Dedifferentiated amniotic fluid mesenchymal stem cell (primary cell): ENCODE results near the gene WFDC5.

Experiments
- DNase-seq: peaks from one replicate; pipeline ENCODE4 v3.0.0-alpha.2; 2016; ENCODE audit errors: extremely low spot score

Gene WFDC5

DNA sequence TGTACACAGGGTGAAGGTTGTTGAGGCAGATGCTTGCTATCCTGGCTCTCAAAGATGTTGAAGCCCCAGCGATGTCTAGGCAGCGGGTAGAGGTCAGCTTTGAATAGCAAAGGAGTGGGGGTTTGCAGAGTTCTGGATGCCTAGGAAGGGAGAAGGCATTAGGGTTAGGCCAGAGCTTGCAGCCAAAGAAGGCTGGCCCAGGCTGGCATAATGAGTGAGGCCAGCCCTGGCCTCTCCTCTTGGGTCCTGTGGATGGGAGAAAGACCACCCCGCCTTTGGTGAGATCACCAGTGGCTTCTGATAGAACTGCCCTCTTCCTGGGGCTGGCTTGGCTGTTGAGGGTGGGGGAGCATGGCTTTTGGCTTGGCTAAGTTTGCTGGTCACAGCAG, 406 bp upstream of the WFDC5 start:
- no peak for DNase-seq

DNA sequence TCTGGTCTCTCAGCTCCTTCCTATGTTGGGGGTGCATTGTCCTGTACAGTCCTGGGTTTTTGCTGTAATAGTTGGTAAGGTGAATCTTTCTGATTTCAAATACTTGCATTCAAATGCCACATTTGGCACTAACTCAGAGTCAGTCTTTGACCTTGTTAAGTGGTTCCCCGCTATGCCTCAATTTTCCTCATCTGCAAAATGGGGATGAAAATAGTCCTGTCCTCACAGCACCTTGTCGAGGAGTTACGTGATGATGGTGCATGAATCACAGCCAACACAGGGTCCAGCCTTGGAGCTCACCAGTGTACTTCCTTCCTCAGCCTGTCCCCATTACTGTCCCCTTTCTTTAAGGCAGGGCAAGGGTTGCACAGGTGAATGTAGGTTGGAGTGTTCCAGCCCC, 1.1 kb downstream of the WFDC5 start:
- no peak for DNase-seq

DNA sequence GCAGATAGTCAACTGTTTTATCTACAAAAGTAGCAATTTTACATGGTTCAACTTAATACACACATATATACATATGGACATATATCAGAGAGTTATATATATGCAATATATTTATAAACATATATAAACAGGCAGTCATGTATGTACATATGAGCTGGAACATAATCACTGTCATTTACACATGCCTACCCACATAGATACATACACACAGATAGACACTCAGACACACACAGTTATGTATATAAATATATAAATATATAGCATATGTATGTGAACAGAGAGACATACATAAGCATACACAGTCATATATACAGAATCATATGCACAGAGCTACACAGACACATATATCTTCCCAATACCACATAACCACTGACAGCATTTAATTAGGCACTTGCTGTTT, 2.2 kb downstream of the WFDC5 start:
- DNase-seq, result no peak

DNA sequence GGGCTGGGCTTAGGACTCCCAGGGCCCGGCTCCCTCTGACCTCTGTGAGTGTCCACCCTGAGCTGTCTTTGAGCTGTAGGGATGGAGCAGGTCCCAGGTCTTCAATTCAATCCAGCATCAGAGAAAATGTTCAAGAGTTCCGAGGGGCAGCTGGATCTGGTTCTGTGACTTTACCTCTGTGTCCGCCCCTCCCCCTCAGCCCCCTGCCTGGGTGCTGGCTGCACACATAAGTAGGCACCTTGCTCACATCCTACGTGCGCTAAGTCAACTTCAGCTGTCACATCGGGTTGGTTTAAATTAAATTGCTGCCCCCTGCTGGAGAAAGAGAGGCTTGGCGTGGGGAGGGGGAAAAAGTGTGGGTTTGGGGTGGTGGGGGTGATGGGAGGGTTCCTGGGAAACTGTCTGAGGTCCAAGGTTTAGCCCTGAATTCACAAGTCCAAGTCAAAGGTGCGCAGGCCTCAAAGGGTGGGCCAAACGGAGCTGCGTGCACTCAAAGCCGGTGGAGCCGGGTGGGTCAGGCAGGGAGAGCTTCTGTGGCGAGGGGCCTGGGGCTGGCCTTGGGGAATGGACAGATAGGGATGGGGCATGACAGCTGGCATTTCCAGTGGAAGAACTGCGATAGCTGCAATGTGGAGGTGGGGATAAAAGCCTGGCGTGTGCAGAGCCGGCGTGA, 3.0 kb downstream of the WFDC5 start:
- DNase-seq, result no peak

DNA sequence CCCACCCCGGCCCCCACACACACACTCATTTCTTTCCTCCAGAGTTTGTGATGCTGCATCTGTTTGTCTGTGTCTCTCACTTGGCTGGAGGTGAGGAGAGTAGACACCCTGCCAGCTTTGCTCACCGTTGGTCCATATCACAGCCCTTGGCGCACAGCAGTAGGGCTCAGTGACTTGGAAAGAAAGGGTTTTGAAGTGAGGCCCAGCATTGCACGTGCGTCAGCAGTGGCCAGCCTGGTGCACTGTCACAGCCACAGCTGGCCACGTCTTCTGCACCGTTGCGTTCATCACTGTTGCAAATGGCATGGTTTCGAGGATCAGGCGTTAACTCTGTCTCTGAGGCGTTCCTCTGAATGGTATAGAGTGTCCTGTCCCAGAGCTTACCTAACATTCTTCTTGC, 3.7 kb downstream of the WFDC5 start:
- no peak for DNase-seq

DNA sequence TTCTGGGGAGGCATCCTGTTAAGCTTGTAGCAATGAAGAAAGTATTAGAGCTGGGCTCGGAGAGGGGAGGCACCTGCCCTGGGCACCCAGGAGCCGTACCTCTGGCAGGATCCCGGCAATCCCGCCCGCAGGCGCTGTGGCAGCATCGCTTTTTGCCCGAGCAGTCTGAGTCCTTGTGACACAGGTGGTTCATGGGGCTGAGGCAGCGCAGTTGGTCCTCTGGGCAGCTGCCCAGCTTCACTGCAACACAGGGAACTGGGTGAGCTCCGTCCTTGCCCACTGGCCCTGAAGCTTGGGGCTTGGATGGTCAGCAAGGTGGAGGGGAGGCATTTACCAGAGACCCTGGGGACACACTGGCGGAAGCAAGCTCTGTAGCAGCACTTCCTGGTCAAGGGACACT, 4.7 kb downstream of the WFDC5 start:
- no peak for DNase-seq

DNA sequence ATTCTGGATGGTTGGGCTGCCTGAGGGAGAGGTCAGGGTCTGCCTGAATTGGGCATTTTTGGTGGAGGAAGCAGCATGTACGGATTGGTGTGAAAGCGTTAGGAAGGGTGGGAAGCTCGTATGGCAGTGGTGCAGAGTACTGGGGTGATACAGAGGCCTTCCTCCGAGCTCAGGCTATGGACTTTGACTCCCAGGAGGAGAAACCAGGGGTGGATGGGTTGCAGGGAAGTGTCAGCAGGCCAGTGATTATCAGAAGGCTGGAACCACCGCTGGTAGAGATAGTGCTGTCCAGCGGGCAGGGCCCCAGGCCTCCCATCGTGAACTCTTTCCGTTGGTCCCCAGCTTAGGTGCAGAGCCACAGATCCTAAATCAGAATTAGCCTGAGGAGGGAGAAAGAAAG, 5.3 kb downstream of the WFDC5 start:
- no peak for DNase-seq

DNA sequence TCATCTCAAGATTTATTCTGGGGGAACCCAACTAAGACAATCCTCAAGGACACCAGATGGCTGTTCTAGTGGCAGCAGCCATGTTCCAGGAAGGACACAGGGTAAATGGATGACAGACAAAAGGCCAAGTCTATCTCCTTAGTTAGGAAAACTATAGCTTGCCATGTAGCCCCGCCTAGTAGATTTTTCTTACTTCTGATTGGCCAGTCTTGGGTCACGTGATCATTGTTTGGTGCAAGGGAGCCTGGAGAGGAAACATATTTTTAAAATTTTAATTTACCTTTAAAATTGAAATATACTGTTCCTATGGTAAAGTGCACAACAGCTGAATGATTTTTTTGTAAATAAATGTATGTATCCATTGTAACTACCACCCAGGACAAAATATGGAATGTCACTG, 9.7 kb downstream of the WFDC5 start:
- no peak for DNase-seq

DNA sequence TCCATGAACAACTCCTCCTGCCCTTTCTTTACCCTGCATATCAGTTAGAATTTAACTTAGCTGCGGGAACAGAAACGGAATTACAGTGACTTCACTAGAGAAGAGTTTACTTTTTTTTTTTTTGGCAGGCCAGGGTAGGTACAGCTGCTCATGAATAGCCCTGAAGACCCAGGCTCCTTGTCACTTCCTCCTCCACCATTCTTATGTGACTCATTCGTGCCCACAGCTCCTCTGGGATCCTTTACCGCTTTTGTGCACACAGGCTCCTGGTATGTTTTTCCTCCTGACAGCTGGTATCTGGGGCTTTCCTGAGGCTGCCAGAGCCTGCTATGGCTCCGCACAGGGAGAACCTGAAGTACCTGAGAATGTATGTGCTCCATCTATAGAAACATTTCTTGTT, 10.2 kb downstream of the WFDC5 start:
- DNase-seq, result no peak

DNA sequence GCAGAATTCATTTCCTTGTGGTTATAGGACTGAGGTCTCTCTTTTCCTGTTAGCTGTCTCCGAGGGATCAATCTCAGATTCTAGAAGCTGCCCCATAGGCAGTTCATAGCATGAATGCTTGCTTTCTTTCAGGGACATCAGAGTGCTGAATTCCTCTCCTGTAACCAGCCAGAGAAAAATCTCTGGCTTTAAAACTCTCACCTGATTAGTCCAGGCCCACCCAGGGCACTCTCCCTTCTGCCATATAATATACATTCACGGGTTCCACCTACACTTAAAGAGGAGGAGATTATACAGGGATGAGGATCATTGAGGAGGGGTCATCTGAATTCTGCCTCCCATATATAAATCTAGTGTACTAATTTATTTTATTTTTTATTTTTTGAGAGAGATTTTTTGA, 11.9 kb downstream of the WFDC5 start:
- no peak for DNase-seq

DNA sequence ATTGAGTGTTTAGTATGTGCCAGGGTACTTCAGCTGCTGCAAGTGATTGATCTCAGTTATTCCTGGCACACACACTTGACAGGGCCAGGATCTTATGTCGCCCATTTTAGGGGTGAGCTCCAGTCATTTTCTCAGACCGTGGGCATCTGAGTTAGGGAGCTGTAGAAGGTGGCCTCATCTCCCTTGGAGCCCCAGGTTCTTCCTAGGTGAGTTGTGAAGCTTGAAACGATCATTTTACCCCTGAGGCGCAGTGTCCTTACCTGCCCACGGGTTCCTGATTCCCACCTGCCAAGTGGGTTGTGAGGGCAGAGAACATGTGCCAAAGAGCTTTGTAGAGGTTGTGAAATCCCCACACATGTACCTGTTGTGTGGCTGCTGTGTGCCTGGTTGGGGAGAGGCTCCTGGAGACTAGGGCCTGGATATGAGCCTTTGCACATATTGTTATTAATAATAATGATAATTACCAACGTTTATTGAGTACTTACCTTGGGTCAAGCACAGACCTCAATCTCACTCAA, 13.6 kb downstream of the WFDC5 start:
- DNase-seq, result no peak

DNA sequence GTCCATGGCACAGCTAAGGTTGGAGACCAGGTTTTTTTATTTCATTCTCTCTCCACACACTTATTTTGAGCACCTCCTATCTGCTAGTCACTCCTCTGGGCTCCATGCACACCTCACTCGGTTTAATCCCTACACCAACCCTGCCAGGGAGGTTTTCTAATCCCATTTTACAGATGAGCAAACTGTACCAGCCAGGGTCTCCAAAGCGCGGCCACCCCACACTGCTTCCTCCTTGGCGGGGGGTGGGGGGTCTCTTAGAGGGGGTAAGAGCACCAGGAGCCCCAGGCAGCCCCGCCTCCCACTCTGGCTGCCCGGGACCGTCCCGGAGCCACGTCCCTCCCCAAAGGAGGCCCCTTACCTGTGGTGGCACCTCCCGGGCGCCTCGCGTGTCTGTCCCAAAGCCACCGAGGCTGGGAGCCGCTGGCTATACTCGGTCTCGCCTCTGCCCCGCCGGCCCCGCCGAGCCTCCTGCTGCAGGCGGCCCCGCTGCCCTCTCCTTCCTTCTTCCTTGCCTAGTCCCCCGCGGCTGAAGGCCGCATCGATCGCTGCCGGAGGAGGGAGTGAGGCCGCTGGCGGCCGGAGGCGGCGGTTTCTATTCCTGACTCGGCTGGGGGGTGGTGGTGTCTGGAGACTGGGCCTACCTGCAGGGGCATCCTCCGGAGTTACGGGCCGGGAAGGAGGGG, 14.3 kb downstream of the WFDC5 start, which contains the start of gene KCNS1:
Gene KCNS1, minus strand, starts transcription at position 565 of the 683 bp plus-strand sequence. CDS start 1,891 bp downstream, outside the sequence.
- no peak for DNase-seq

DNA sequence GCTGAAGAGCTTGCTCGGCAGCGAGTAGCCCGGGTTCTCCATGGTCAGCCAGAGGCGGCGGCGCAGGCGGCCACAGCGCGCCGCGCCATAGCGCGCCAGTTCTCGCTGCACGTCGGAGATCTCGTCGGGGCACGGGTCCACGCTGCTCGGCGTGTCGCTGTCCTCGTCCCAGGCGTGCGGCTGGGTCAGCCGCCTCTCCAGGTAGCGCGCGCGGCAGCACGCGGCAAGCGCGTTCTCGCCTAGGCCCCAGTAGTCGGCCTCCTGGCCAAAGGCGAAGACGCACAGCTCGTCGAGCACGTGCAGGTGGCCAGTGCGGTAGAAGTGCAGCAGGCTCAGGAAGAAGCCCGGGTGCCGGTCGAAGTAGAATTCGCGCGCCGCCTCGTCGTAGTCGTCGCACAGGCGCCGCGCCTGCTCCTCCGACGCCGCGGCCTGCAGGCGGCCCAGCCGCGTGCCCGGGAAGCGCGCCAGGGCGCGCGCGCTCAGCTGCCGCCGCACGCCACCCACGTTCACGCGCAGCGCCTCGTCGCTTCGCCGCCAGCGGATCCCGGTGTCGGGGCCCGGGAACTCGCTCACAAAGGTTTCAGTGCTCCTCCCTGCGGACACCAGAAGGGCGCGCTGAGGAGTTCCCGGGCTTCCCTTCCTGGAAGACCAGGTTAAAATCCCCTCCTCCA, 16.7 kb downstream of the WFDC5 start:
- DNase-seq, result no peak

DNA sequence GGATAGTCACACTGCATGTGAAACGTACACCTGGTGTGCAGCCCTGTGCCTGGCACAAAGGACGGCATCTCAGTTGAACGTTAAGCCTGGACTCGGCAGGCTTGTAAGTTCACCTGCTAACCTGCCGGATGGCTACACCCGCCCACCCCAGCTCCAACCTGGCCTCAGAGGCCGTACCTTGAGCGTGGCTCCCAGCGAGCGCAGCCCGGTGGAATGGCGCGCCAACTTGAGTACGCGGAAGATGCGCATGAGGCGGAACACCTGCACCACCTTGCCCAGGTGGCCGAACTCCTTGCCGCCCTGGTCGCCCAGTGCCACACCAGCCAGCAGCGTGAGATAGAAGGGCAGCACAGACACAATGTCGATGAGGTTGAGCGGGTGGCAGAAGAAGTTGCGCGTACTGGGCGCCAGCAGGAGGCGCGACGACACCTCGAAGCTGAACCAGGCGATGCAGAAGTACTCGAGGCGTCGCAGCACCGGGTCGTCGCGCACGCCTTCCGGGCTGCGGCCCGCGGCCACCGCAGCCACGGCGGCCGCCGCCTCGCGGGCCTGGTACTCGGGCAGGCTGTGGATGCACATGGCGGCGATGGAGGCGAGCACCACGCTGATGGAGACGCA, 17.4 kb downstream of the WFDC5 start:
- DNase-seq, result no peak

DNA sequence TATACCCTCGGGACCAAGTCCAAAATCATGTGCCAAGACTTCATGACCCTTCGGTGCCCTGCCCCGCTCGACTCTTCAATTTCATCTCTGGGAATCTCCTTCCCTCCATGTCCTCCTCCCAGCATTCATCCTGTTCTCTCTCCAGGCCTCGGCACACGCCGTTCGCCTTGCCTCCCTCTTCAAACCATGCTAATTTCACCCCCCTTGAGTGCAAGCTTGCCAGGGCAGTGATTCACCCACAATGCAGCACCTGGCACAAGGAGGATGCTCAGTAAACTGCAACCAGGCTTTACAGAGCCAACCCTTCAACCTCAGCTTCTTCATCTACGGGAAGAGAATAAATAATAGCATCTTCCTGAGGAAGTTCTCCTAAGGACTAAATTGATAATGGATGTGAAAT, 18.2 kb downstream of the WFDC5 start:
- no peak for DNase-seq

DNA sequence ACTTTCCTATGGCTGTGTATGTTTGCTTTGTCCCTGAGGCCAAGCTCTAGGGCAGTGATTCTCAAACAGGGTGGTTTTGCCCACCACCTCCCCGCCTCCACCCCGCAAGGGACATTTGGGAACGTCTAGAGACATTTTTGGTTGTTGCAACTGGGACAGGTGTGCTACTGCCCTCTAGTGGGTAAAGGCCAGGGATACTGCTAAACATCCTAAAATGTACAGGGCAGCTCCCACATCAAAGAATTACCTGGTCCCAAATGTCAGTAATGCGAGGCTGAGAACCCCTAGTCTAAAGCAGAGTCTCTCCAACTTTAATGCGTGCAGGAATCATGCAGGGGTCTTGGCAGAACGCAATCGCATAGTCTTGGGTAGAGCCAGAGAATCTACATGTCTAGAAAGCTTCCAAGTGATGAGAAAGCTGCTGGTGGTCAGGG, 19.2 kb downstream of the WFDC5 start:
- DNase-seq, result peak; percentile 73

DNA sequence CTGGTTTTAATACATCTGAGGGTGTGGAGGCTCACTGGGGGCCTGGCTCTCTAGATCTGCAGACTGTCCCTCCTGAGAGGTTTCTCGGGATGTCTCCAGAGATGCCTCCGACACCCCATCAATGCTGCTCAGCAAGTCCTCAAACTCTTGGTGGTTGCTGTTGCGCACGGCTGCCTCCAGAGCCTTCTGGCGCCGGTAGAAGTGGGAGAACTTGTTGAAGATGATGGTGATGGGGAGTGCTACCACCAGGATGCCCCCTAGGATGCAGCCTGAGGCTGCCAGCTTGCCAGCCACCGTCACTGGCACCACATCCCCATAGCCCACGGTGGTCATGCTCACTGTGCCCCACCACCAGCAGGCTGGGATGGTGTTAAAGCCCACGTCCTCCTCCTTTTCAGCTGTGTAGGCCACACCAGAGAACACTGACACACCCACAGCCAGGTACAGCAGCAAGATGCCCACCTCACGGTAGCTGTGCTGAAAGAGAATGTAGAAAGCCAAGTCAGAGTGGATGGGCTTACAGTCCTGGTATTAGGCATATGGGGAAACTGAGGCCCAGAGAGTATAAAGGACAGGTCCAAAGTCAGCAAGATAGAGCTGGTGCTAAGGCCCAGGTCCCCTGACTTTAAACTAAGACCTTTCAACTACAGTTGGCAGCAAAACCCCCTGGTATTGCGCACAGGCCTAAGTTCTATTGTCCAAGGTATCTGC, 20.0 kb downstream of the WFDC5 start:
- DNase-seq, result no peak

DNA sequence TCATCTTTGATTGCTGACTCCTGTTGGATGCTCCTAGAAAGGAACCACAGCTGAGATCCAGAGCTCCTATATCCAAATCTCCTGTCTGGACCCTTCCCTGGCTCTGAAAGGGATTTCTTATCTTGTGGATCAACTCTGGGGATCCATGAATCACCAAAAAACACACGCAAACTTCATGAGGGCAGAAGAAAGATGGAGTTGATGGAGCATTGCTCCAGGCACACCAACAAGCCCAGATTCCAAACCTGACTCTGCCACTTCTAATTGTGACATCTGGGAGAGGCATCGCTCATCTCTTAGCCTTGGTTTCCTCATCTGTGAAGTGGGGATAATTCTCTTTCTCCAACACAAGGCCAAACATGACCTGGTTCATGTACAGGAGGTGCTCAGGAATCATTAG, 20.8 kb downstream of the WFDC5 start:
- DNase-seq, result no peak

DNA sequence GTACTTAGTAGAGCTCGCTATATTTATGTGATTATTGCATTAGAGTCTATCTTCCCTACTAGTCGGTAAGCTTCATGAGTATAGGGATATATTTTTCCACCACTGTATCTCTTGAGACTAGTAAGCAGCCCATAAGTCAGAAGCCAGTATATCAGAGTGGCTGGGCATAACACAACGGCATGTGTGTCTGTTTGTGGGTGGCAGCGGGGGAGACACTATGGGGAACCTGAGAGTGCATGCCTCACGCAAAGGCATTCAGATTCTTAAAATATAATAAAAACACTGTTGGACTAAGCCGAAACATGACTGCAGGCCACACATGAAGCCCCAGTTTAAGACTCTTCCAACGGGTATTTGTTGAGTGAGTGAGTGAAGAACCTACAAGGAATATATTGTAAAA, 22.1 kb downstream of the WFDC5 start:
- DNase-seq, result no peak

DNA sequence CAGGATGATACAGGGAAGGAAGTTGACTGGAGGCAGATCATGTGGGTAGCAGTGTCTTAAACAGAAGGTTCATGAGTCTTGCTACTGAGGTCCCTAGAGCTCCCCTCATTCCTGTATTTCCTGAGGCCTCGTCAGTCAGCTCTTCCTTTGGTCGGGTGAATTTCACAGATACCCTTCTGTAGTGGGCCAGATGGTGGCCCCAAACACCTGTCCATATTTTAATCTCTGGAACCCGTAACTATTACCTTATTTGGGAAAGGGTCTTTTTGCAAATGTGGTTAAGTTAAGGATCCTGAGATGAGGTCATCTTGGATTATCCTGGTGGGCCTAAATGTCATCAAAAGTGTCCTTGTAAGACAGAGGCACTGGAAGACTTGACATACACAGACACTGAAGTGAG, 23.6 kb downstream of the WFDC5 start:
- no peak for DNase-seq

DNA sequence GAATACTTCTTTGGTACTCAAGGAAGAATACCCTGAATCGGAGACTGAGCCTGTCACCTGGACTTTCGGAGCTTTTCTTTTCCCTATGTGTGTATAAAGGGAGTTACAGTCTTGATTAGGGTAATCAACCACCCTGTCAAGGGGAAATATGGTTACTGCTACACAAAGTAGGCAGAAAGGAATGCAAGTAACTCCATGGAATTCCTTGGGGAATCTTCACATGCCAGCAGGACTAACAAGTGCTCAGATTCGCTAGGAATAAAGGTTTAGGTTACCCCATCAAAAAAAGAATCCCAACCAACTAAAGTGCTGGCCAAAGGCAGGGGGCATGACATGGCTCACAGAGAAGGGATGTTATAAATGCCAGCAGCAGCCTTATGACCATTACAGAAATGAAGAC, 24.5 kb downstream of the WFDC5 start:
- DNase-seq, result no peak

DNA sequence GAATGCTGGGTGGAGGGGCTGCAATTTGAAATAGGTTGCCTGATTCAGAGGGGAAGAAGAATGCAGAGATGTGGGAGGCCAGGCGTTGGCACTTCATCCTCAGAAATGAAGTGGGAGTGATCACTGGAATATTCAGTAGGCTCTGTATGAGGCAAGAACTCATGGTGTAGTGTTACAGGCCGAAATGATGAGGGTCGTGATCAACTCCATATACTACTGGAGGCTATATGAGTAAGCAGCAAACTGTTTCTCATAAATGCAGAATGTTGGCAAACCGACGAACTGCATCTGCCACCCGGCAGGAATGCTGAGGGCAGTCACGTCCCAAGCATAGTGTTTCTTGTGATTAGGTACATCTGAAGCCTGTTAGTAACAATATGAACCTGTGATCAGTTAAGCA, 26.7 kb downstream of the WFDC5 start:
- DNase-seq, result peak; percentile 99
